Lung microvascular endothelial cell (primary cell): Measurements from ENCODE around the gene RNF214. TPM values are rescaled to one million over a fixed set of nuclear protein-coding genes. Genes with fewer than 3 reads are reported as not detected.
"Not testable (repeated sequence)": the region's sequence is repeated elsewhere in the genome, so short reads cannot be mapped to it uniquely, and the experiment has no call there.

Experiments used
- DNase-seq, 2 donors: peaks; one replicate each; pipeline versions ENCODE4 v3.0.0 to v3.0.0-alpha.2; 2010; ENCODE audit warnings: low read depth in 2 of 2
- total RNA-seq: library from RNA; depleted of rRNA; stranded (reverse); fragments of >200 nt; gene quantifications from 2 replicates; pipeline ENCODE4 v1.2.1, GENCODE V29; 2014

The RNF214 gene
- total RNA-seq, 1 donor from 2014 or later = 7.1 TPM

- peak; percentile 35 for DNase-seq
Measured at GRCh38 chr11:117197516-117198456, 34.7 kb upstream of the RNF214 start.

GRCh38 chr11:117198613-117199012 is 33.9 kb upstream of the RNF214 start:
- no peak for DNase-seq

- peak; percentile 24 to 74 for DNase-seq
Measured at GRCh38 chr11:117199053-117199915, 33.2 kb upstream of the RNF214 start, which contains the start of gene TAGLN. TSS of gene TAGLN (plus strand) at chr11:117199370. CDS start at chr11:117203014, 3,644 bp downstream.

DNA sequence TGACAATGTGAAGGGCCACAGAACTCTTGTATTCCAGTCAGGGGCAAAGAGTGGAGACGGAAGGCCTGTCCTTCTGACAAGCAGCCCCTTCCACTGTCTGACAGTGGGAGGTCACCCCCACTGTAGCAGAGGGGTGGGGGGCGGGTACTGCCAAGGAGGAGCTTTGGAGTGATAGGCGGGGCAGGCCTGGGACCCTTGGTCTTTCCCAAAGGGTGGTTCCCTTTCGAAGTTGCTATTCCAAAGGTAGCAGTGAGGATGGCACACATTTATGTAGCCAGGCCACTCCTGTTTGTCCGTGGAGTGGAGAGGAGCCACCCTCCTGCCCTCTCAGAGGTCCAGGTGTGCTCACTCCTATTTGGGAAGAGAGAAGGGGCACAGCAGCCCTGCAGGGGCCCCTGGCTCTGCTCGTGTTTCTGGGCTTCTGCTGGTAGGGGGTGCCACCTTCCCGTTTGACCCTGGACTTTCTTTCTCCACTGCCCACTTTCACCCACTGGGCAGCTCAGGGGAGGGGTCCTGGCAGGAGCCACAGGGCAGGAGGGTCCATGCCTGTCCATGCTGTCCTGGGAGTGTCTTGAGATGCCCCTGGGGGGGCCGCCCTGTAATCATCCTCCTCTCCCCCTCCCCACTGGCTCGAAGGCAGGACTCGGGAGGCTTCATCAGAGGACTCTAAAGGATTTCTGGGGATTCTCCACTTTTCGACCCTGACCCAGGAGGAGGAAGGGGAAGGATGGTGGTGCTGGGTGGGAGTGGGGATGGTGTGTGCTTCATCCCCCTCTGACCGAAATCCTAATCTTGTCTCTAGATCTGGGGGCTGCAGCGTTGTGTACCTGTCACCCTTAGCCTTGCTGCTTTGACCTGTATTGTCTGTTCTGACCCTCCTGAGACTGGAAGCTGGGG is 32.3 kb upstream of the RNF214 start:
- DNase-seq = no peak

GRCh38 chr11:117200813-117201657 is 31.4 kb upstream of the RNF214 start:
- DNase-seq = peak in 1 of 2 donors; percentile 31

DNA sequence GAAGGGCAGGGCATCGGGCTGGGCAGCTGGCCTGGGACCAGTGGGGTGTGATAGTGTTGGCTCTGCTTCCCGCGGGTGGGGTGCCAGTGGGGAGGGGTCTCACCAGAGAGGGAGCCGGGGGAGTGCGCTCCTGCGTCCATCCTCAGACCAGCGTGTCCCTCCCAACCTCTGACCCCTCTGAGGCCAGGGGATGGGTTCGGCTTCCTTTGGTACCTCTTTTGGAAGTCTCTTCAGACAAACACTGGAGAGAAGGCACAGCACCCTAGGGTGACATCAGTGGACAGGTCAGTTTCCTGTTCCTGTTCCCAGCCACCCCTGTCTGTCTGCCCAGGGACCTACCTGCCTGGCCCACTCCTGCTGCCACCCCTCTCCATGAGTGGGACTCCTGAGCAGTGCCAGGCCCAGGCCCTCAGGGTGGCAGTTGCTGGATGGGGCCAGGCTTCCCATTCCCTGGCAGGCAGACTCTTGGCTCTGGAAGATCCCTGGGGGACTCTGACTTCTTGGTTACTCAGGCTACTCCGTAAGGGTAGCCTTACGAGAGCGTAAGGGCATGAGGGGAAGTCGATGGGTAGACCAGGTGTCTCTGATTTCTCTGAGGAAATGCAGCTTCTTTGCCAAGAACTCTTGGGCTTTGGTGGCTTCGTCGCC is 30.7 kb upstream of the RNF214 start:
- DNase-seq = no peak

- DNase-seq = no peak
Measured at GRCh38 chr11:117202386-117203068, 29.9 kb upstream of the RNF214 start.

DNA sequence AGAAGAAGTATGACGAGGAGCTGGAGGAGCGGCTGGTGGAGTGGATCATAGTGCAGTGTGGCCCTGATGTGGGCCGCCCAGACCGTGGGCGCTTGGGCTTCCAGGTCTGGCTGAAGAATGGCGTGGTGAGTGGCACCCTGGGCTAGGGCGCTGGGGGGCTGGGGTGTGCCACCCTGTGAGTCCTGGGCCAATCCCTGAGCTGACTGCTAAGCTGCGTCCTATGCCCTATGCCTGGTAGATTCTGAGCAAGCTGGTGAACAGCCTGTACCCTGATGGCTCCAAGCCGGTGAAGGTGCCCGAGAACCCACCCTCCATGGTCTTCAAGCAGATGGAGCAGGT is 29.4 kb upstream of the RNF214 start:
- DNase-seq = no peak

- no peak for DNase-seq
Measured at GRCh38 chr11:117204283-117205080, 28.0 kb upstream of the RNF214 start.

DNA sequence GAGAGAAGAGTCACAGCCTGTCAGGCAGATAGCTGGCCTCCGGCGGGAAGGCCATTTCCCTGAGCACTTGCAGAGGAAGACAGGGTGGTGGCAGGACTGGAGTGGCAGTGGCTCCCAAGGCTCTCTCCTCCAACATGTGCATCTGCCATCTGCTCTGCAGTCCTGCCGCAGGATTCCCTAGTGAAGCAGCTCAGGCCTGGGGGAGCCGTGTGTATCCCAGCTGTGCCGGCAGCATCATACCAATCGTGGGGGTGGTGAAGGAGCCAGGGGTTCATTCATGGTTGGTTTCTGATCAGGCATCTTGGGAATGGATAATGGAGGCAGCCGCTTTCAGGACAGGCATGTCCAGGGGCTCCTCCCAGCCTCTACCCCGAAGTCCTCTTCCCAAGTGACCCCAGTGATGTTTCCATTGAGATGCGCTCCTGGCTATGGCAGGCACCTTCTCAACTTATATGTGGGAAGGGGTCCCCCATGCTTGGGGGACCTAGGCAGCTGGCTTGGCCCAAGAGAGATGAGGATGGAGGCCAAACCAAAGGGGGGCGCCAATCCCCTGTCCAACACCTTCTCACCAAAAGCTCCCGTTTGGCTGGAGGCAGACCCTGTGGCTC is 27.2 kb upstream of the RNF214 start:
- DNase-seq = no peak

GRCh38 chr11:117206111-117206510 is 26.4 kb upstream of the RNF214 start:
- DNase-seq = not testable (repeated sequence)

- not testable (repeated sequence) for DNase-seq
Measured at GRCh38 chr11:117206859-117207258, 25.6 kb upstream of the RNF214 start.

DNA sequence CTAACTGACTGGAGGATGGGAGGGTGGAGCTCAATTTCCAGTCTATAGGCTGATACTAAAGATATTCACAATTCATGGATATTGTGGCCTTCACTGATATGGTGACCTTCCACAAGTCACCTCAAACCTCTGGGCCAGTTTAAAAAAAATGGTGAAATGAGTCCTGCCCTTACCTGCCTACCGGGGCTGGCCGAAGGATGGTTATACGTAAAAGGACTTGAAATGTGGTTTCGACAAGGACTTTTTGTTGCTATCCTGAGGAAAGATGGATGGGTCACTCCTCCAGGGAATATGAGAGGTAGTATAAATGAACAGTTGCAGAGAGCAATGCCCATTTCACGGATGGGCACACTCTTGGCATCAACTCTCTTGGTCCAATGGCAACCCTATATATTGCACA is 25.0 kb upstream of the RNF214 start:
- DNase-seq = not testable (repeated sequence)

DNA sequence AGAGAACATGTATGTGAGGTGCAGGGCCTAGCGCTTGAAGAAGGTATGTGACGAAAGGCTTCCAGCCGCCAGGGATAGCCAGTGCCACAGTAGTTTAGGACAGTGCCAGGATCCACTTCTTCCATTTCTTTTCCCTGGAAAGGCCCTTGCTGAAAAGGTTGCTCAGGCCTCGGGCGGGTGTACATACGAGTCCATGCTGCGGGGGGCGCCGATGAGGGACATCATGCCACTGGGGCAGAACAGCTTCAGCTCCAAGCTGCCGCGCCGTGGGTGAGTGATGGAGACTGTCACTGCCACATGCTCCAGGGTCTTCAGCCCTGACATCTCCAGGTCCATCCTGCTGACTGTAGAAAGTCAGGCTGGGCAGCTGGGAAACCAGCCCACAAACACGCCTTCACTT is 23.8 kb upstream of the RNF214 start:
- DNase-seq = not testable (repeated sequence)

GRCh38 chr11:117209351-117210125 is 22.9 kb upstream of the RNF214 start:
- not testable (repeated sequence) for DNase-seq

- no peak for DNase-seq
Measured at GRCh38 chr11:117210620-117211019, 21.9 kb upstream of the RNF214 start.

DNA sequence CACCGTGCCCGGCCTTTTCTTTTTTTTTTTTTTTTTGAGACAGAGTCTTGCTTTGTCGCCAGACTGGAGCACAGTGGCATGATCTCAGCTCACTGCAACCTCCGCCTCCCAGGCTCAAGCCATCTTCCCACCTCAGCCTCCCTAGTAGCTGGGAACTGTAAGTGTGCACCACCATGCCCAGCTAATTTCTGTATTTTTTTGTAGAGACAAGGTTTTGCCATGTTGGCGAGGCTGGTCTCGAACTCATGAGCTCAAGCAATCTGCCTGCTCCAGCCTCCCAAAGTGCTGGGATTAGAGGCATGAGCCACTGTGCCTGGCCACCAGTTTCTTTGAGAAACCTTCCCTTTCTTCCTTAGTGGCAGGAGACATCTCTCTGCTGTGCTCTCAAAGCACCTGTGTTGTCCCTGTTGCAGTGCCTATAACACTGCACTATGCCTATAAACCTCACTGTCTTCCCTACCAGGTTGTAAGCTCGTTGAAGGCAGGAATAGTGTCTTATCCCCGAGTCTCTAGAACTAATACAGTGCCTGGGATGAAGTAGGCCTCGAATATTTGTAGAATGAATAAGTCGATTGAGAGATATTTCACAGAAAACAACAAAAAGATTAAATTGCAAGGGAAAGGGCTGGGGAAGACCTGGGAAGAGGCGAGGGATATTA is 19.6 kb upstream of the RNF214 start:
- no peak for DNase-seq
